Caco-2 (cell line): ENCODE measurements around the gene INPP4B. TPM values are rescaled to one million over a fixed set of nuclear protein-coding genes. Genes with fewer than 3 reads are reported as not detected.

Experiments
- BruUV-seq: library from RNA; stranded (reverse); fragments of 400-500 nt; replicated peaks from 2 replicates; lab custom pipeline; 2021; lab: Mats Ljungman, UMichigan
- CTCF ChIA-PET: fragments of 300-600 bp; sonication (Branson Sonifier 250); formaldehyde crosslinking; loops from one replicate; lab custom pipeline; 2022; ENCODE audit warnings: antibody characterized with exemption; lab: Charles Lee
- POLR2A ChIA-PET: fragments of 300-600 bp; sonication (Branson Sonifier 250); formaldehyde crosslinking; loops from one replicate; lab custom pipeline; 2022; ENCODE audit warnings: antibody characterized with exemption; lab: Charles Lee
- DNase-seq, 2 experiments: peaks; one replicate each; pipeline versions ENCODE4 v3.0.0 to v3.0.0-alpha.2; 2020 to 2022
- H3K27me3 ChIP-seq: replicated peaks from 2 replicates; pipeline ENCODE4 v1.6.0; 2011; ENCODE audit warnings: low read length; ENCODE audit not compliant: control insufficient read depth, insufficient read depth
- H3K36me3 ChIP-seq: 2 replicates; pipeline ENCODE4 v1.5.1; 2011; ENCODE audit warnings: low read length; ENCODE audit not compliant: control insufficient read depth, insufficient read depth
- H3K4me1 ChIP-seq: fragments of 250-450 bp; sonication (Bioruptor Pico); 2 replicates; pipeline ENCODE4 v1.5.1; 2020; ENCODE audit warnings: mild to moderate bottlenecking
- H3K4me3 ChIP-seq: 2 replicates; pipeline ENCODE4 v1.5.1; 2011; ENCODE audit warnings: low read depth, mild to moderate bottlenecking, control low read depth, low read length
- H3K9me3 ChIP-seq: fragments of 250-450 bp; sonication (Bioruptor Pico); 2 replicates; pipeline ENCODE4 v1.5.1; 2020; ENCODE audit warnings: mild to moderate bottlenecking, moderate library complexity
- H3K27ac Mint-ChIP-seq: one replicate; pipeline ENCODE4 v1.8.0; 2022; ENCODE audit warnings: mixed read lengths; ENCODE audit not compliant: unreplicated experiment
- H3K27me3 Mint-ChIP-seq: one replicate; pipeline ENCODE4 v1.8.0; 2022; ENCODE audit warnings: mixed read lengths; ENCODE audit not compliant: insufficient read depth, unreplicated experiment
- H3K36me3 Mint-ChIP-seq: one replicate; pipeline ENCODE4 v1.8.0; 2022; ENCODE audit warnings: mild to moderate bottlenecking, mixed read lengths; ENCODE audit not compliant: insufficient read depth, unreplicated experiment
- H3K4me1 Mint-ChIP-seq: one replicate; pipeline ENCODE4 v1.8.0; 2022; ENCODE audit warnings: low read depth, mixed read lengths; ENCODE audit not compliant: unreplicated experiment
- H3K4me3 Mint-ChIP-seq: one replicate; pipeline ENCODE4 v1.8.0; 2022; ENCODE audit warnings: mild to moderate bottlenecking, moderate library complexity, mixed read lengths; ENCODE audit not compliant: unreplicated experiment
- H3K9me3 Mint-ChIP-seq: one replicate; pipeline ENCODE4 v1.8.0; 2022; ENCODE audit warnings: mixed read lengths; ENCODE audit not compliant: unreplicated experiment
- intact Hi-C: fragments of 100-400 bp; cut with micrococcal nuclease; formaldehyde crosslinking; loops from one replicate; pipeline ENCODE4 v1.10.0; 2022; ENCODE audit not compliant: unreplicated experiment
- total RNA-seq: library from RNA; stranded (reverse); gene quantifications from 2 replicates; pipeline ENCODE4 v1.2.3, GENCODE V29; 2022
- TF ChIP-seq, protein P1 (sequence below), 2 experiments: fragments of 200-600 bp in 1 of 2; IDR thresholded peaks; 1 replicate in 1 of 2; 2 replicates in 1 of 2; pipeline versions ENCODE4 v1.5.1 to v1.8.0; 2011 to 2022; ENCODE audit warnings: antibody characterized with exemption in 1 of 2, control low read depth in 1 of 2, inconsistent platforms in 1 of 2, low read depth in 1 of 2, low read length in 1 of 2, mild to moderate bottlenecking in 1 of 2, moderate library complexity in 1 of 2; ENCODE audit not compliant: insufficient read depth in 1 of 2, severe bottlenecking in 1 of 2, unreplicated experiment in 1 of 2

Gene INPP4B
- total RNA-seq, 1 experiment from 2014 or later, result 10.3 TPM

GRCh38 chr4:142671516-142671915 is 174.6 kb downstream of the INPP4B start:
- peaks cover 27% of the 10 kb centered on the region for H3K9me3 Mint-ChIP-seq
- H3K36me3 Mint-ChIP-seq, result no peaks in the 10 kb centered on the region
- CTCF ChIA-PET, result no interaction called here
- POLR2A ChIA-PET, result no interaction called here
- Histone ChIP-seq H3K4me3 (no peak overlapping the region), H3K4me1 (no peaks in the 10 kb centered on the region), H3K27me3 (no peaks in the 10 kb centered on the region), H3K36me3 (no peaks in the 10 kb centered on the region), H3K9me3 (0 out of 2 replicates have a peak, but pooled peaks cover 6% of the 10 kb centered on the region)
- intact Hi-C loops, result no loop called here
- H3K4me3 Mint-ChIP-seq, result no peak overlapping the region
- H3K27me3 Mint-ChIP-seq, result no peaks in the 10 kb centered on the region
- TF ChIP-seq, protein P1, sequence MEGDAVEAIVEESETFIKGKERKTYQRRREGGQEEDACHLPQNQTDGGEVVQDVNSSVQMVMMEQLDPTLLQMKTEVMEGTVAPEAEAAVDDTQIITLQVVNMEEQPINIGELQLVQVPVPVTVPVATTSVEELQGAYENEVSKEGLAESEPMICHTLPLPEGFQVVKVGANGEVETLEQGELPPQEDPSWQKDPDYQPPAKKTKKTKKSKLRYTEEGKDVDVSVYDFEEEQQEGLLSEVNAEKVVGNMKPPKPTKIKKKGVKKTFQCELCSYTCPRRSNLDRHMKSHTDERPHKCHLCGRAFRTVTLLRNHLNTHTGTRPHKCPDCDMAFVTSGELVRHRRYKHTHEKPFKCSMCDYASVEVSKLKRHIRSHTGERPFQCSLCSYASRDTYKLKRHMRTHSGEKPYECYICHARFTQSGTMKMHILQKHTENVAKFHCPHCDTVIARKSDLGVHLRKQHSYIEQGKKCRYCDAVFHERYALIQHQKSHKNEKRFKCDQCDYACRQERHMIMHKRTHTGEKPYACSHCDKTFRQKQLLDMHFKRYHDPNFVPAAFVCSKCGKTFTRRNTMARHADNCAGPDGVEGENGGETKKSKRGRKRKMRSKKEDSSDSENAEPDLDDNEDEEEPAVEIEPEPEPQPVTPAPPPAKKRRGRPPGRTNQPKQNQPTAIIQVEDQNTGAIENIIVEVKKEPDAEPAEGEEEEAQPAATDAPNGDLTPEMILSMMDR (IDR thresholded peaks at IDR 0.05; ENCODE audit: insufficient read depth in 1 of 2, low read depth in 1 of 2, low read length in 1 of 2, severe bottlenecking in 1 of 2, unreplicated experiment in 1 of 2), result no peak
- DNase-seq, result no peak
- no TSS peak for BruUV-seq
- no peaks in the 10 kb centered on the region for H3K4me1 Mint-ChIP-seq
- H3K27ac Mint-ChIP-seq, result no peak overlapping the region

DNA sequence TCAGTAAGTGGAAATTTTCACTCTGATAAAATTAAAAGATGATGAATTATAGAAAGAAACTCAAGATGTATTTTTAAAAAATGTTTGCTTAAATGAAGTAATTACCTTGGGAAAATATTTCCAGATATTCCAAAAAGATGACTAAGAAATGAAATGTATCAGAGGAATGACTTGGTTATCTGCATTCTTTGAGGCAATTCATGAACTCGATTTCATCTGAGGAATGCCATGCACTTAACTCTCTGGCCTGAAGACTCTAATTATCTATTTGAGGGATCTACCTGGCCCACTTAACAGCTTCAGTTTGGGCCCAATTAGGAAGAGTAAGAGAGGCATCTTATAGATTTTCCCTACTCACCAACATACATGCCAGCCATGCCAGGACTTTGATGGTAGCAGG is 182.3 kb downstream of the INPP4B start:
- no peak for DNase-seq
- Histone ChIP-seq H3K9me3 (peaks cover 6% of the 10 kb centered on the region; the same call in 1 of the 2 replicates), H3K4me3 (no peak overlapping the region), H3K27me3 (no peaks in the 10 kb centered on the region), H3K36me3 (no peaks in the 10 kb centered on the region), H3K4me1 (no peaks in the 10 kb centered on the region)
- Mint-ChIP-seq H3K27me3 (no peaks in the 10 kb centered on the region), H3K4me1 (no peaks in the 10 kb centered on the region), H3K4me3 (no peak overlapping the region), H3K9me3 (no peaks in the 10 kb centered on the region), H3K27ac (no peak overlapping the region), H3K36me3 (no peaks in the 10 kb centered on the region)
- ChIA-PET CTCF (no interaction called here), POLR2A (no interaction called here)
- TF ChIP-seq, protein P1 (IDR thresholded peaks at IDR 0.05; ENCODE audit: insufficient read depth in 1 of 2, low read depth in 1 of 2, low read length in 1 of 2, severe bottlenecking in 1 of 2, unreplicated experiment in 1 of 2), result no peak
- BruUV-seq, result no TSS peak
- intact Hi-C loops, result no loop called here

GRCh38 chr4:142660728-142661127 is 185.4 kb downstream of the INPP4B start:
- Histone ChIP-seq H3K4me3 (no peak overlapping the region), H3K36me3 (no peaks in the 10 kb centered on the region), H3K27me3 (no peaks in the 10 kb centered on the region), H3K4me1 (no peaks in the 10 kb centered on the region), H3K9me3 (peaks cover 19% of the 10 kb centered on the region)
- H3K27me3 Mint-ChIP-seq, result no peaks in the 10 kb centered on the region
- H3K4me3 Mint-ChIP-seq, result no peak overlapping the region
- H3K4me1 Mint-ChIP-seq, result no peaks in the 10 kb centered on the region
- H3K9me3 Mint-ChIP-seq, result peaks cover 8% of the 10 kb centered on the region
- no peak for DNase-seq
- ChIA-PET CTCF (no interaction called here), POLR2A (no interaction called here)
- TF ChIP-seq, protein P1 (IDR thresholded peaks at IDR 0.05; ENCODE audit: insufficient read depth in 1 of 2, low read depth in 1 of 2, low read length in 1 of 2, severe bottlenecking in 1 of 2, unreplicated experiment in 1 of 2), result no peak
- no peak overlapping the region for H3K27ac Mint-ChIP-seq
- no TSS peak for BruUV-seq
- H3K36me3 Mint-ChIP-seq, result no peaks in the 10 kb centered on the region
- intact Hi-C loops, result no loop called here
